Mucosa of rectum (tissue), 2 donors: Measurements from ENCODE around the gene TMEM81.
A peak's percentile ranks its signal among the peaks of the same experiment; 100 is the strongest.

Experiments used
- H3K27ac ChIP-seq, 2 donors: one replicate each; pipeline ENCODE4 v1.7.0; 2013; ENCODE audit warnings: inconsistent platforms in 2 of 2, low read depth in 2 of 2, low read length in 2 of 2
- H3K27me3 ChIP-seq, 2 donors: one replicate each; pipeline ENCODE4 v1.7.0; 2013; ENCODE audit warnings: low read length in 2 of 2; ENCODE audit not compliant: control insufficient read depth in 2 of 2, insufficient read depth in 2 of 2
- H3K36me3 ChIP-seq, 2 donors: one replicate each; pipeline ENCODE4 v1.7.0; 2013; ENCODE audit warnings: low read length in 2 of 2; ENCODE audit not compliant: control insufficient read depth in 2 of 2, insufficient read depth in 2 of 2
- H3K4me1 ChIP-seq, 2 donors: one replicate each; pipeline ENCODE4 v1.7.0; 2013; ENCODE audit warnings: low read length in 2 of 2, mild to moderate bottlenecking in 1 of 2; ENCODE audit not compliant: control insufficient read depth in 2 of 2, insufficient read depth in 2 of 2
- H3K4me3 ChIP-seq, 2 donors: one replicate each; pipeline ENCODE4 v1.7.0; 2013; ENCODE audit warnings: low read length in 2 of 2
- H3K9ac ChIP-seq, 2 donors: one replicate each; pipeline ENCODE4 v1.7.0; 2013; ENCODE audit warnings: low read length in 2 of 2, low read depth in 1 of 2, mild to moderate bottlenecking in 1 of 2
- H3K9me3 ChIP-seq, 2 donors: one replicate each; pipeline ENCODE4 v1.7.0; 2013; ENCODE audit warnings: low read length in 2 of 2; ENCODE audit not compliant: control insufficient read depth in 2 of 2
- donor health status: healthy.
- donor health status: Normal muscosa, but diverticular disease.

Gene TMEM81, protein sequence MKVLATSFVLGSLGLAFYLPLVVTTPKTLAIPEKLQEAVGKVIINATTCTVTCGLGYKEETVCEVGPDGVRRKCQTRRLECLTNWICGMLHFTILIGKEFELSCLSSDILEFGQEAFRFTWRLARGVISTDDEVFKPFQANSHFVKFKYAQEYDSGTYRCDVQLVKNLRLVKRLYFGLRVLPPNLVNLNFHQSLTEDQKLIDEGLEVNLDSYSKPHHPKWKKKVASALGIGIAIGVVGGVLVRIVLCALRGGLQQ

DNA sequence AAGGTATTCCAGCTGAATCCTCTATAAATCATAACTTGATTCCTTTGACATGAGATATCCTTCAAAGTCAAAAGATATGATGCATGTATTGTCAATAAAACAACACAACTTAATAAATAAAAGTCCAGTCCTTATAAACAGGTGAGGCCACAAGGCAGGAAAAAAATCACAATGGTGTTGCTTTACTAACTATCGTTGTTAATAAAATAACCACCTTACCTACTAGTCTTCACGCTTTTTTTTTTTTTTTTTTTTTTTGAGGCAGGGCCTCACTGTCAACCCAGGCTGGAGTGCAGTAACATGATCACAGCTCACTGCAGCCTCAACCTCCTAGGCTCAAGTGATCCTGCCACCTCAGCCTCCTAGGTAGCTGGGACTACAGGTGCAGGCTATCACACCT lies at the start of gene TMEM81:
Gene TMEM81 (minus strand): TSS at position 101 of the 400 bp plus-strand sequence. CDS start 140 bp downstream, outside the sequence.
- Histone ChIP-seq H3K4me3 (no peak within 1 kb of the TSS), H3K27me3 (no peaks in the 10 kb centered on the region), H3K9me3 (no peaks in the 10 kb centered on the region), H3K36me3 (peaks cover 27 to 31% of the 10 kb centered on the region in 2 donors), H3K4me1 (no peaks in the 10 kb centered on the region), H3K9ac (no peak within 1 kb of the TSS), H3K27ac (no peak within 1 kb of the TSS)

DNA sequence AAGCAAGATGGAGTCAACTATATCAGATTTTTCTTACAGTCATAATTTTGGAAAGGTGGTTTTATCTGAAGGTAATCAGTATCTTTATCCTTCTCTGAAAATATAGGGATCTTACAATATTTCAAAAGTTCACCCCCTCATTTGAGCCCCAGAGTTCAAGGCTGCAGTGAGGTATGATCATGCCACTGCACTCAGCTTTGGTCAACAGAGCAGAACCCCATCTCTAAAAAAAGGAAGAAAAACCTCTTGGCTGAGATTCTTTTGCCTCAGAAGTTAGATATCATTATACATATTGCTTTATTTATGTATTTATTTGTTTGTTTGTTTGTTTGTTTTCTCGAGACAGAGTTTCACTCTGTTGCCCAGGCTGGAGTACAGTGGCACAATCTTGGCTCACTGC lies 49.0 kb upstream of the TMEM81 start:
- no peak overlapping the region for H3K4me3 ChIP-seq
- H3K9me3 ChIP-seq = no peaks in the 10 kb centered on the region
- no peak overlapping the region for H3K27ac ChIP-seq
- no peak overlapping the region for H3K9ac ChIP-seq
- H3K4me1 ChIP-seq = no peaks in the 10 kb centered on the region
- no peaks in the 10 kb centered on the region for H3K36me3 ChIP-seq
- no peaks in the 10 kb centered on the region for H3K27me3 ChIP-seq

DNA sequence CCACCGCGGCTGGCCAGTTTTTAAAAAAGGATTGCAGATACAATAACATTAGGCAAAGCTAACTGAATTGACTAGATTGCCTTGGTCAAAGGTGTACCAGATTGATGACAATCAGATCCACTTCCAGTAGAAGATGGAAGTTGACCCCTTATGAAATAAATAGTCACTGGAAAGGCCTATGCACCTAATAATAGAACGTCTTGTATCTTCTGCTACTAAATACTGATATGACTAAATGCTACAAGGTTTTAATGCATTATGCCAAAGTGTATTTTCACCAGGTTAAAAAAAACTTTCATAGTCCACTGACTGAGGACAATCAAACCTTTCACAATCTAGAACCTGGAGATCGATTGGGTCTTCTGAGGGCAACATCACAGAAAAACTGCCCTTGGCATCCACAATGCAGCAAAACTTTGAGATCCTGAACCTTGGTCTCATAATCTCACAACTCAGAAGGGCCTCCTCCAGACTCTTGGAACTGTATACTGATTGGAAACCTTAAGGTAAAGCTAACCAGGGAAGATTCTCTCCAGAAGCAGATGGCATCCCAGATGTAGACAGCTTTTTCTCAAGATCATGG lies 45.3 kb upstream of the TMEM81 start:
- Histone ChIP-seq H3K4me1 (no peaks in the 10 kb centered on the region), H3K9me3 (no peaks in the 10 kb centered on the region), H3K27ac (no peak overlapping the region), H3K36me3 (no peaks in the 10 kb centered on the region), H3K9ac (no peak overlapping the region), H3K4me3 (no peak overlapping the region), H3K27me3 (no peaks in the 10 kb centered on the region)

DNA sequence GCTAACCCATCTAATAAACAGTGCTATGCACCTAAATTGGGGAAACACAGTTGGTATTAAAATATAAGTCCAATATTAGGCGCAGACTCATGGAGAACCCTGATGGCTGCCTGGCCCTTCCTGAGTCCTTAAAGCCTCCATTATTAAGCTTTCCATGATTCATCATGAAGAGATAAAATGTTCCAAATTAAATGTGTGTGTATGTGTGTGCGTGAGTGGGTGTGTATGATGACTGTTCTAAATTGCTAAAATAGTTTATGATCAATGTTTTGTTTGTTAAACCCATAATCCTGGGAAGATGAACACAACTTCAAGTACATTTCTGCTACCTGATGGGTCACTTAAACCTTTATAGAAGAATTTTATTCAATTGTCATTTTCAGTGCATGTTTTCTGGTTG lies 43.8 kb upstream of the TMEM81 start:
- H3K27me3 ChIP-seq = no peaks in the 10 kb centered on the region
- H3K36me3 ChIP-seq = no peaks in the 10 kb centered on the region
- no peaks in the 10 kb centered on the region for H3K9me3 ChIP-seq
- no peak overlapping the region for H3K9ac ChIP-seq
- H3K4me3 ChIP-seq = no peak overlapping the region
- H3K27ac ChIP-seq = no peak overlapping the region
- no peaks in the 10 kb centered on the region for H3K4me1 ChIP-seq

DNA sequence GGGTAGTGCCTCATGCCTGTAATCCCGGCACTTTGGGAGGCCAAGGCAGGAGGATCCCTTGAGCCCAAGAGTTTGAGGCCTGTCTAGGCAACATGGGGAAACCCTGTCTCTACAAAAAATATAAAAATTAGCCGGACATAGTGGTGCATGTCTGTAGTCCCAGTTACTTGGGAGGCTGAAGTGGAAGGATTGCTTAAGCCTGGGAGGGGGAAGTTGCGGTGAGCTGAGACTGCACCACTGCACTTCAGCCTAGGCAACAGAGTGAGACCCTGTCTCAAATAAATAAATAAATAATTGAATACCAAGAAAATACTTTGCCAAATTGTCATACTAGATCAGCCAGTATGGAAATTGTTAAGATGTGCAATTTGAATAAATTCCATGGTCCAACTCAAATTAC lies 43.4 kb upstream of the TMEM81 start:
- H3K27ac ChIP-seq = no peak overlapping the region
- no peak overlapping the region for H3K4me3 ChIP-seq
- no peak overlapping the region for H3K9ac ChIP-seq
- H3K9me3 ChIP-seq = no peaks in the 10 kb centered on the region
- H3K36me3 ChIP-seq = no peaks in the 10 kb centered on the region
- no peaks in the 10 kb centered on the region for H3K27me3 ChIP-seq
- no peaks in the 10 kb centered on the region for H3K4me1 ChIP-seq

- no peaks in the 10 kb centered on the region for H3K36me3 ChIP-seq
- H3K4me1 ChIP-seq = peaks cover 10 to 12% of the 10 kb centered on the region in 2 donors
- no peaks in the 10 kb centered on the region for H3K27me3 ChIP-seq
- no peak overlapping the region for H3K27ac ChIP-seq
- H3K9ac ChIP-seq = no peak overlapping the region
- no peaks in the 10 kb centered on the region for H3K9me3 ChIP-seq
- H3K4me3 ChIP-seq = no peak overlapping the region
Measured at GRCh38 chr1:205124726-205125125, 40.5 kb upstream of the TMEM81 start.

GRCh38 chr1:205122489-205122882 lies 38.2 kb upstream of the TMEM81 start:
- Histone ChIP-seq H3K9me3 (no peaks in the 10 kb centered on the region), H3K9ac (peak overlapping the region; percentile 85 to 99), H3K27me3 (no peaks in the 10 kb centered on the region), H3K4me1 (peaks cover 12 to 14% of the 10 kb centered on the region in 2 donors), H3K36me3 (peaks cover 0 to 2% of the 10 kb centered on the region in 2 donors), H3K27ac (peak overlapping the region; percentile 89 to 97), H3K4me3 (peak overlapping the region; percentile 84 to 100)

DNA sequence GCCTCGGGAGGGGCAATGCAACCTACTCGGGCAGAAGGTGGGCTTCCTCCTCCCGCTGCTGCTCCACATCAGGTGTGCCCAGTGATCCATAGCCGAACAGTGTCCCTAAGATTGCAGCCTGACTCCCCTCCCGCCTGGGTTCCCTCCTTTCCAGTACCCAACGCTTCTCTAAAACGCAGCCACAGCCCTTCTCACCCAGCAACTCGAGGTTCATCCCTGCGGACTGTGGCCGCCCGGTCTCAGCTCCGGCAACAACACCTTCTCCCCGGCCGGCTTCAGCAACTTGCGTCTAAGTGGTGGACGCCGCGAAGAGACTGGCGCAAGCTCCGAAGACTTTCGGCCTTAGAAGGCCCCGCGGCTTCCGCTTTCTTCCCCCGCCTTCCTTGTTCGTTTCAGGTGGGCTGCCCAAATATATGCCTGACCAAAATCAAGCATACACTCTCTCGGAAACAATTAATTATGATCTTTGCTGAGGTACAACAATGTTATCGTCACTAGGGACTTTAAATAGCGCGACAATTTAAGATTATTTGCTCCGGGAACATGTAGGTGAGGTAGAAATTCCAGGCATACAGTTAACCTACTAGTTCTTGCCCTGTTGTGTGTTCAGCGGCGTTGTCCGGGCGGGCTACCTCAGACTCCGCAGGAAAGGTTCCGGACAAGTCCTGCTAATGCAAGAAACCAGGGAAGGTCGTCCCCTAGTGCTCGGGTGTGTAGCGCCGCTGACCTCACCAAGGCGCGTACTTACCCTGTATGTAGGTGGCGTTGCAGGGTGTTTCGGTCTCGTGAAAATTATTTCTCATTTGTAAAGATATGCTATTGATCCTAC lies 37.6 kb upstream of the TMEM81 start, which contains the start of gene RBBP5:
Gene RBBP5 (minus strand): TSS at position 319 of the 829 bp plus-strand sequence. CDS start 105 bp downstream, at position 214.
- H3K9ac ChIP-seq = peak within 1 kb of the TSS; percentile 85 to 99
- no peaks in the 10 kb centered on the region for H3K9me3 ChIP-seq
- H3K4me1 ChIP-seq = peaks cover 12 to 14% of the 10 kb centered on the region in 2 donors
- peaks cover 0 to 2% of the 10 kb centered on the region in 2 donors for H3K36me3 ChIP-seq
- peak within 1 kb of the TSS; percentile 84 to 100 for H3K4me3 ChIP-seq
- no peaks in the 10 kb centered on the region for H3K27me3 ChIP-seq
- H3K27ac ChIP-seq = peak within 1 kb of the TSS; percentile 89 to 97

- Histone ChIP-seq H3K4me1 (peaks cover 12 to 14% of the 10 kb centered on the region in 2 donors), H3K27ac (no peak overlapping the region), H3K27me3 (no peaks in the 10 kb centered on the region), H3K4me3 (no peak overlapping the region), H3K9me3 (no peaks in the 10 kb centered on the region), H3K9ac (no peak overlapping the region), H3K36me3 (peaks cover 2 to 9% of the 10 kb centered on the region in 2 donors)
Measured at GRCh38 chr1:205118752-205119151, 34.5 kb upstream of the TMEM81 start.

DNA sequence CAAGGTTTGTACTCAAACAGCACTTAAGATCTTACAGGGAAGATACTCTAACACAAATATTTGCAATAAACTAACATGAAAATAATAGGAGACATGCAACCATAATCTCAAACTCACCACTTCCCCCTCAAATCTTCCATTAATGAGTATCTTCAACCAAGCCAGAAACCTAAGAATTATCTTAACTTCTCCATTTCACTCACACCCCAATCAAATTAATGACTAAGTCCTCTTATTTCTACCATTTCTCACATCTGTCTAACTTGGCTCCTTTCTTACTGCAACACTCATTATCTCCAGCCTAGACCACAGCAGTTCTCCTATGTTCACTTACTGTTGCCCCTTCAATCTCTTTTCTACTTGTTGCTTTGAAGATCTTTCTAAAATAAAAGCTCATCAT lies 27.1 kb upstream of the TMEM81 start:
- Histone ChIP-seq H3K36me3 (peaks cover 17 to 32% of the 10 kb centered on the region in 2 donors), H3K4me3 (no peak overlapping the region), H3K9ac (no peak overlapping the region), H3K4me1 (no peaks in the 10 kb centered on the region), H3K27me3 (no peaks in the 10 kb centered on the region), H3K27ac (no peak overlapping the region), H3K9me3 (no peaks in the 10 kb centered on the region)
